ENCODE results near the gene TAF11L13. TPM values are rescaled to one million over a fixed set of nuclear protein-coding genes. Genes with fewer than 3 reads are reported as not detected.

Gene TAF11L13
- total RNA-seq, 1 donor from 2014 or later: not detected

DNA sequence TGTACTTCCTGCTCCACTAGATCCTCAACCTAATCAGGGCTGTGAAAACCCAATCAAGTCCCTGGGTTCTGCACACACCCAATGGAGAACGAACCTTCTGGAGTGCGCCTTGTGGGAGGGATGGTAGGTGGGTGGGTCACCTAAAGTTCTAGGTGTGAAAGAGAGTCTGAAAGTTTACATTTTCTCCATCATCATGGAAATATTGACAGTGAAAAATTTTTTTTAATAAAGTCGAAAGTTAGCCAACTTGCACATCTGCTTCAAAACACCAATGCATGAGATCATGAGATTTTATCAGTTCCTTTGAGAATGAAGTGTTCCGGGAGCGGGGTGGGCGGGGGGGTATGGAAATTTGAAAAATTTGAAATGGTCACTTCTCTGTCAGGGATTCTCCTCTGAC is 24.0 kb downstream of the TAF11L13 start:
- intact Hi-C loops (cut with DNase I): no loop called here
- no peaks in the 10 kb centered on the region for H3K4me1 ChIP-seq
- H3K36me3 ChIP-seq: no peaks in the 10 kb centered on the region
- H3K9me3 ChIP-seq: no peaks in the 10 kb centered on the region
- H3K27ac ChIP-seq: no peak overlapping the region
- TF ChIP-seq, protein P1, sequence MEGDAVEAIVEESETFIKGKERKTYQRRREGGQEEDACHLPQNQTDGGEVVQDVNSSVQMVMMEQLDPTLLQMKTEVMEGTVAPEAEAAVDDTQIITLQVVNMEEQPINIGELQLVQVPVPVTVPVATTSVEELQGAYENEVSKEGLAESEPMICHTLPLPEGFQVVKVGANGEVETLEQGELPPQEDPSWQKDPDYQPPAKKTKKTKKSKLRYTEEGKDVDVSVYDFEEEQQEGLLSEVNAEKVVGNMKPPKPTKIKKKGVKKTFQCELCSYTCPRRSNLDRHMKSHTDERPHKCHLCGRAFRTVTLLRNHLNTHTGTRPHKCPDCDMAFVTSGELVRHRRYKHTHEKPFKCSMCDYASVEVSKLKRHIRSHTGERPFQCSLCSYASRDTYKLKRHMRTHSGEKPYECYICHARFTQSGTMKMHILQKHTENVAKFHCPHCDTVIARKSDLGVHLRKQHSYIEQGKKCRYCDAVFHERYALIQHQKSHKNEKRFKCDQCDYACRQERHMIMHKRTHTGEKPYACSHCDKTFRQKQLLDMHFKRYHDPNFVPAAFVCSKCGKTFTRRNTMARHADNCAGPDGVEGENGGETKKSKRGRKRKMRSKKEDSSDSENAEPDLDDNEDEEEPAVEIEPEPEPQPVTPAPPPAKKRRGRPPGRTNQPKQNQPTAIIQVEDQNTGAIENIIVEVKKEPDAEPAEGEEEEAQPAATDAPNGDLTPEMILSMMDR (IDR thresholded peaks at IDR 0.05): no peak
- no peak for DNase-seq (ENCODE audit: low spot score in 2 of 2)
- no peak overlapping the region for H3K4me3 ChIP-seq
- H3K27me3 ChIP-seq: no peaks in the 10 kb centered on the region

DNA sequence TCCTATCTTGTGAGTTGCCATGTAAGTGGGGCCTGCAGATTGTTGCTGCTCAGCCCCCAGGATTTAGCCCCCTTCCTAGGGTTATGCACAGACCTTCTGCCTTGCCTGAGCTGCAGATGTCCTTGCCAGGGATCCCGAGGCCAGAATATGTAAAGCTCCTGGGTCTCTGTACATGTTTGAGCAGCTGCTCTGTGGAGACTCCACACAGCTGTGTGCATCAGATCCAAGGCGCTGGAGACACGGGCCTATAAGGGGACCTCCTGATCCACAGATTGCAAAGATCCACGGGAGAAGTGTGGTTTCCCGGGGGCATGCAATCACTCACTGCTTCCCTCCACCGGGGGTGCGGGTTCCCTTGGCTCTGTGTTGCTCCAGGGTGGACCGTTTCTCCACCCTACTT is 31.3 kb downstream of the TAF11L13 start:
- Histone ChIP-seq H3K9me3 (no peaks in the 10 kb centered on the region), H3K27ac (no peak overlapping the region), H3K4me1 (no peaks in the 10 kb centered on the region), H3K27me3 (no peaks in the 10 kb centered on the region), H3K4me3 (no peak overlapping the region), H3K36me3 (no peaks in the 10 kb centered on the region)
- TF ChIP-seq, protein P1 (IDR thresholded peaks at IDR 0.05): no peak
- intact Hi-C loops (cut with DNase I): no loop called here
- no peak for DNase-seq (ENCODE audit: low spot score in 2 of 2)

DNA sequence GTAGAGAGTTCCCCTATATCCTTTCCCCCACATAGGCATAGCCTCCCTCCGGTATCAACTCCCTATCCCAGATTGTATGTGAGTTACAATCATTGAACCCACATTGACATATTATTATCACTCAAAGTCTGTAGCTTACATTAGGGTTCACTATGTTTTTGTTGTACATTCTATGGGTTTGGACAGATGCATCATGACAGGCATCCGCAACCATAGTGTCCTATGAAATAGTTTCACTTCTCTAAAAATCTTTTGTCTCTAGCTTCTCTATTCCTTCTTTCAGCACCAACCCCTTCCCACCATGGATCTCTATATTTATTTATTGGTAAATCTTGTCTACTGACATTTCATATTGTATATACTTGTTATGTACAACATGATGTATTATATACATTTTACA is 33.9 kb downstream of the TAF11L13 start:
- no peaks in the 10 kb centered on the region for H3K9me3 ChIP-seq
- intact Hi-C loops (cut with DNase I): no loop called here
- H3K4me1 ChIP-seq: no peaks in the 10 kb centered on the region
- TF ChIP-seq, protein P1 (IDR thresholded peaks at IDR 0.05): no peak
- H3K27me3 ChIP-seq: no peaks in the 10 kb centered on the region
- no peak overlapping the region for H3K4me3 ChIP-seq
- H3K27ac ChIP-seq: no peak overlapping the region
- no peaks in the 10 kb centered on the region for H3K36me3 ChIP-seq
- DNase-seq (ENCODE audit: low spot score in 2 of 2): no peak

DNA sequence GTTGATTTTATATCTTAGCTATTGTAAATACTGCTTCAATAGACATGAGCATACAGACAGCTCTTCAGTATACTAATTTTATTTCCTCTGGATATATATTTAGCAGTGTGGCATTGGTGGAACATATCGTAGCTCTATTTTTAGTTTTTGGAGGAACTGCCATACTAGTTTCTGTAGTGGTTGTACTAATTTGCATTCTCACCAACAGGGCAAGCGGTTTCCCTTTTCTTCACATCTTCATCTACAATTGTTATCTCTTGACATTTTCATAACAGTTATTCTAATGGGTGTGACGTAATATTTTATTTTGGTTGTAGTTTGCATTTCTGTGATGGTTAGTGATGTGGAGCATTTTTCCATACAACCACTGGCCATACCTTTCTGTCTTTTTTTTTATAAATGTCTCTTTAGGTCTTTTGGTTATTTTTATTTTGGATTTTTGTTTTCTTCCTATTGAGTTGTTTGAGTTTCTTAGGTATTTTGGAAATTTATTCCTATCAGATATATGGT is 34.9 kb downstream of the TAF11L13 start:
- DNase-seq (ENCODE audit: low spot score in 2 of 2): no peak
- no peak overlapping the region for H3K4me3 ChIP-seq
- no peaks in the 10 kb centered on the region for H3K4me1 ChIP-seq
- no peaks in the 10 kb centered on the region for H3K36me3 ChIP-seq
- intact Hi-C loops (cut with DNase I): no loop called here
- H3K27ac ChIP-seq: no peak overlapping the region
- H3K9me3 ChIP-seq: no peaks in the 10 kb centered on the region
- TF ChIP-seq, protein P1 (IDR thresholded peaks at IDR 0.05): no peak
- H3K27me3 ChIP-seq: no peaks in the 10 kb centered on the region

DNA sequence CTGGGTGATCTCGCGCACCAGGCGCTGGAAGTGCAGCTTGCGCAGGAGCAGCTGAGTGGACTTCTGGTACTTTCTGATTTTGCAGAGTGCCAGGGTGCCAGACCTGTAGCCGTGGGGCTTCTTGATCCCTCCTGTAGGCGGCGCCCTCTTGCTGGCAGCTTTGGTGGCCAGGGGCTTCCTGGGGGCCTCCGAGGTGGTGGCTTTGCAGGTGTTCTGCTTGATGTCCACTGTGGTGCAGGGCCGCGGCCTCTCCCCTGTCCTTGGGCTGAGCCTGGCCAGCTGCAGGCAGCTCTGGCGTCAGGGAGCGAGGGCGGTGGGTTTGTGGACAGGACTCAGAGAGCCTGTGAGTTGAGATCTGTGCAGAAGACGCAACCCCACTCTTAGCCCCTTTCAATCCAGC is 38.5 kb downstream of the TAF11L13 start:
- no peaks in the 10 kb centered on the region for H3K4me1 ChIP-seq
- no peaks in the 10 kb centered on the region for H3K9me3 ChIP-seq
- intact Hi-C loops (cut with DNase I): no loop called here
- TF ChIP-seq, protein P1 (IDR thresholded peaks at IDR 0.05): no peak
- H3K4me3 ChIP-seq: no peak overlapping the region
- no peaks in the 10 kb centered on the region for H3K27me3 ChIP-seq
- no peak for DNase-seq (ENCODE audit: low spot score in 2 of 2)
- H3K27ac ChIP-seq: no peak overlapping the region
- H3K36me3 ChIP-seq: no peaks in the 10 kb centered on the region

DNA sequence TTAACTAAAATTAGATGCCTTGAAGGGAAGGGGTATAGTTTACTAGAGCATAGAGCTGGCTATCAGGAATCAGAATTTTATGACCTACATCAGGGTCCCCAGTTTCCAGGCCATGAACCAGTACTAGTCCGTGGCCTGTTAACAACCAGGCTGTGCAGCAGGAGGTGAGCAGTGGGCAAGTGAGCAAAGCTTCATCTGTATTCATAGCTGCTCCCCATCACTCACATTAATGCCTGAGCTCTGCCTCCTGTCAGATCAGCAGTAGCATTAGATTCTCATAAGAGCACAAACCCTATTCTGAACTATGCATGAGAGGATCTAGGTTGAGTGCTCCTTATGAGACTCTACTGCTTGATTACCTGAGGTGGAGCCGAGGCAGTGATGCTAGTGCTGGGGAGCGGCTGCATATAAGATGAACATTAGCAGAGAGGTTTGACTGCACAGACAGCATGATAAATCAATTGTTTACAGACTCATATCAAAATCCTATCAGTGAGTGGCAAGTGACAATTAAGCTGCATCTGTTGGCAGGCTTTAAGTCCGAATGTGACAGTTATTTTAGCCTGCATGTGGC is 47.0 kb downstream of the TAF11L13 start:
- no peak for DNase-seq (ENCODE audit: low spot score in 2 of 2)
- no peaks in the 10 kb centered on the region for H3K4me1 ChIP-seq

More for the DNA sequence above, 47.0 kb downstream of the TAF11L13 start:
- H3K9me3 ChIP-seq: no peaks in the 10 kb centered on the region
- no peak overlapping the region for H3K27ac ChIP-seq
- H3K4me3 ChIP-seq: no peak overlapping the region
- no peaks in the 10 kb centered on the region for H3K36me3 ChIP-seq
- intact Hi-C loops (cut with DNase I): no loop called here
- no peaks in the 10 kb centered on the region for H3K27me3 ChIP-seq
- TF ChIP-seq, protein P1 (IDR thresholded peaks at IDR 0.05): no peak
